GM19463 (cell line): ENCODE results near the gene ADAMTSL3.
"Not testable (repeated sequence)": the region's sequence is repeated elsewhere in the genome, so short reads cannot be mapped to it uniquely, and the experiment has no call there.

Source experiments
- ATAC-seq: cut with Tn5 transposase; IDR thresholded peaks from one replicate; pipeline ENCODE4 v1.9.1; 2021; ENCODE audit warnings: mild to moderate bottlenecking, moderate library complexity; ENCODE audit not compliant: unreplicated experiment

Gene ADAMTSL3

DNA sequence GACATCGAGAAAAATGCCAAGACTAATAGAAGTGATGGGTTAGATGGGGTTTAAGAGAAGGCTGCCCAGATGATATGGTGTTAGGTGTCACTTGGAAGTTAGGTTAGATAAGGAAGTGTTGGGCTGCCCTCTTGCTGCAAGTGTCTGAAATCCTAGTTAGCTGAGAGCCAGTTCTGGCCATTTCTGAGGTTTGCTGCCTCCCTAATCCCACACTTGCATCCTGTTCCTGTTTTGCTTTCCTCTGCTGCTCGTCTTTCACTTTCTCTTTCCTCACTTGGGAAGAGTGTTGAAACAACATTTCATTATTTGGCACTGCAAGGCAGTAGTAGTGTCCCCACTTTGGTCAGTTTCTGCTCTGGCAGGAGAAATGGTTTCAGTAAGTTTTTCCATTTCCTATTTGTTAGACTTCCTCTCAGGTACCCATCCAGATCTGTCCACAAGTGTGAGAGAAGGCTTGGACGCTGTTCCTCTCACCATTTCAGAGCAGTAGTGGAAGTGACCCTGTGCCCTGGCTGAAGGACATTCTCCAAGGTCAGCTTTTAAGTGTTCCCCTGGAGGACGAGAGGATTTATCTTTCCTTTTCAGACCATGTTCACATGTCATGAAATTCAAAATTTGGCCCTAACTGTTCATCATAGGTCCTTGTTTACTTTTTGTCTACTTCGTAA, 93.3 kb downstream of the ADAMTSL3 start:
- no peak for ATAC-seq

DNA sequence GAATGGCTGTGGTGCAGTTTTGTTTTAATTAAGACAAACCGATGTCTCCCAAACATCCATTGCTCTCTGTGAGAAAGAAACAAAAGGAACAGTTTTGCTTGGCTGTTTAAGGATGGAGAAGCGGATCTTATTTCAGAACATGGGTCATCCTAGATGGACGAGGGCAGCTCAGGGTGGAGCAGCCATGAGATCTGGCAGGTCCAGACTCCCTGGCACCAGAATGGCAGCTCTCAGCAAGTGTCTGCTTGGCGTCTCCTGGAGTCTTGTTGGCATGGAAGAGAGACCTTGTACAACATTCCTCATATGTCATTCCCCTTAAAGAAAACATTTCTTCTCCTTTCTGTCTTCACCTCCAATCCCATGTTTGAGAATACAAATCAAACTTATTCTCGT, 93.8 kb downstream of the ADAMTSL3 start:
- no peak for ATAC-seq

- ATAC-seq = no peak
Measured at GRCh38 chr15:83753872-83754493, 100.1 kb downstream of the ADAMTSL3 start.

GRCh38 chr15:83757291-83757690, 103.4 kb downstream of the ADAMTSL3 start:
- ATAC-seq = not testable (repeated sequence)

GRCh38 chr15:83762367-83762766, 108.4 kb downstream of the ADAMTSL3 start:
- ATAC-seq = no peak

- ATAC-seq = no peak
Measured at GRCh38 chr15:83764201-83764838, 110.4 kb downstream of the ADAMTSL3 start.

GRCh38 chr15:83766339-83766738, 112.4 kb downstream of the ADAMTSL3 start:
- ATAC-seq = no peak

- ATAC-seq = no peak
Measured at GRCh38 chr15:83767741-83768140, 113.8 kb downstream of the ADAMTSL3 start.

GRCh38 chr15:83769411-83769999, 115.6 kb downstream of the ADAMTSL3 start:
- no peak for ATAC-seq

DNA sequence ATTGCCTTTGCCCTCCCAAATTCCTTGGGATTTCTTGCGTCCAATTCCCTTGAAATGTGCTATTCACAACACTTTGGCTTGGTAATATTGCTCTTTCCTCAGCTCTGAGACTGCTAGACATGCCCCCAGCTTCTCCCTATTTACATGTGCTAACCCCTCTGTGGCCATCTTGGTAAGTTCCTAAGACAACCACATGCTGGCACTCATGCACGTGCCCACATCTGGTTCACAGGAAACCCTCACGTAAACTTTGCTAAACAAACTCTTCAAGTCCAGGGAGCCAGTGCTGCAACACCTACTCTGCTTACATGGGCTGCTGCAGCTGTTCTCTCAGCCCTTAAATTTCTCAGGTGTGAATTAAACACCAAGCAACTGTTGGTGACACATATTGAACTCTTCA, 121.8 kb downstream of the ADAMTSL3 start:
- ATAC-seq = no peak

- ATAC-seq = no peak
Measured at GRCh38 chr15:83776986-83777385, 123.1 kb downstream of the ADAMTSL3 start.

DNA sequence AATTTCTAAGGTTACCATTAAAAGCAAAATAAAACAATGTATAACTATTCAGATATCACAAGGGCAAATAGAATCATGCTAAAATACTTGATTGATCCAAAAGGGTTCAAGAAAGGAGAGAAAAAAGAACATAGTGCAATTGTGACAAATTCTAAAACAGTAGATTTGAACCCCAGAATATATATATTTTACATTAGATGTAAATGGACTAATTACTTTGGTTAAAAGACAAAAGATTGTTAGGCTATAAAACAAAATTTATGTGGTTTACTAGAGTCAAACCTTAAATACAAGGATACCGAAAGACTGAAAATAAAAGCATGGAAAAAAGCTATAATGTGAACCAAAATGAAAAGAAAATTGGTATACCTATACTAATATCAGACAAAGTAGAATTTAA, 129.3 kb downstream of the ADAMTSL3 start:
- ATAC-seq = no peak

DNA sequence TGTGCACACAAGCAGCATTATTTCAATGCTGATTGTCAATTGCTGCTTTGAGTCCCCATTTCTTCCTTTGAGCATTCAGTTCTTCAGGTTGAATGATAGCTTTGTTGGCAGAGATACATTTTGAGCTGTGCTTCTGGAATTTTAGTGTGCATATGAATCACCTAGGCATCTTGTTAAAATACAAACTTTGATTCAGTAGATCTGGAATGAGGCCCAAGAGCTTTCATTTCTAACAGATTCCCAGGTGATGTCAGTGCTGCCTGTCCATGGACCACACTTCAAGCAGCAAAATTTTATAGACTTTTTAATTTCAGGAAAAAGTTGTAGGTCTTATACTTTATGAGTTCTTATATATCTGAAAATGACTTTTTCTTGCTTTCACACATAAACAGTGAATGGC, 131.1 kb downstream of the ADAMTSL3 start:
- ATAC-seq = no peak

GRCh38 chr15:83786336-83786735, 132.4 kb downstream of the ADAMTSL3 start:
- no peak for ATAC-seq

DNA sequence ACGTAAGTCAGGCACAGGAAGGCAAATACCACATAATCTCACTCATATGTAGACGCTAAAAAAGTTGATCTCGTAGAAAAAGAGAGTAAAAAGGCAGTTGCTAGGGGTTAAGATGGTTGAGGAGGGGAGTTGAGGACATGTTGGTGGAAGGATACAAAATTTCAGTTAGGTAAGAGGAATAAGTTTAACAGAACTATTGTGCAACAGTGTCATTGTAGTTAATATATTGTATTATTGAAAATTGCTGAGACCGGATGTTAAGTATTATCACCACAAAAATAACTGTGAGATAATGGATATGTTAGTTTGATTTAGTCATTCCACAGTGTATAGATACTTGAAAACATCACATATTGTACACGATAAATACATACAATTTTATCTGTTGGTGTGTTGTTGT, 139.1 kb downstream of the ADAMTSL3 start:
- ATAC-seq = no peak

GRCh38 chr15:83794209-83794608, 140.3 kb downstream of the ADAMTSL3 start:
- ATAC-seq = no peak

DNA sequence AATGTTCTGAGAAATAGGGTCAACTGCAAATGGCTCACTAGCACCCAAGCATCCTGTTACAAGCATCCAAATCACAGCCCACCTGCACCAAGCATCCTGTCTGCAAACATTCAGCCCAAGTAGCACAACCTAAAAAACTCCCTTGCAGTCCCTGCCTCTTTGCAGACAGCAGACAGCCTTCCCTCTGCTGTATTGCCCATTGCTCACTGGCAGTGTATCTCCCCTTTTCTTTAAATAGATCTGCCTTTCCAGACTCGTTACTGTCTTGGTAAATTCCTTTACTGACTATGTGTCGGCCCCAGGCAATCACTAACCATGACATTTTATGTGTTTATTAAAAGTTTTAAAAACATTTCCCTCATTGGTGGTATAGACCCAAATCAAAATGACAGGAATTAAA, 155.4 kb downstream of the ADAMTSL3 start:
- no peak for ATAC-seq

GRCh38 chr15:83810110-83810509, 156.2 kb downstream of the ADAMTSL3 start:
- ATAC-seq = no peak

DNA sequence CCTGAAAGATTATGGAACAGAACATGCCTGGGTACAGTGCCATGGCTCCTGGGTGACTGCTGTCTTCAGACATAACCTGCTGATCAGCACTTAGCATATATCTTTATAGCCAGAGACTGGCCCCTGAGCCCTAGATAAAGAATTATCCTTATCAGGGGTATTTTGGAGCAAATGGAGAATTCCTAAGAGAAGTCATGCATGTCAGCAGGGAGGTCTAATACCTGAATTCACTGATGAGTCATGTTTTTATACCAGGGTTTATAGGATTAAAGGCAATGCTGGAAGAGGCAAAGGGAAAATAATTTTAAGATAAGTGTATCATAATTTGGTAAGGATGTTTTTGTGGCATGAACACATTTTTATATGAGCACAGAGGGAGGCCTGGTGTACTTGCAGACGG, 159.8 kb downstream of the ADAMTSL3 start:
- no peak for ATAC-seq

DNA sequence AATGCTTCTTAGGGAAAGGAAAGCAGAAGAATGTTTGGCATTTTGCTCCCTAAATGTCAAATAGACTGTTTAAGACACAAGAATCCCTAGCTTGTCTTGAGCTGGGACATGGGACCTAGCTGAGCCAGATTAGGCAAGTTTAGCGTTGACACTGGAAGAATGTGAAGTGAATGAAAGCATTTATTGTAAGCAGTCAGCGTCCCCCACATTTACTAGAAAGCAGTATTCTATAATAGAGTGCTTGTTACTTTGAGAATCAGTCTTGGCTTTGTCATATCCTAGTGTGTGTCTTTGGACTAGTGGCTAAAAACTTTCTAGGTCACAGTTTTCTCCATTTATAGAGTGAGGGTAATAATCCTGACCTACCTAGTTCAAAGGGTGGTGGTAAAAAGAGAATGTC, 161.6 kb downstream of the ADAMTSL3 start:
- no peak for ATAC-seq

GRCh38 chr15:83816124-83816883, 162.4 kb downstream of the ADAMTSL3 start:
- ATAC-seq = no peak
